Subcutaneous abdominal adipose tissue (tissue), 5 donors: ENCODE results near the gene INPP5D.

Experiments
- H3K27ac ChIP-seq: one replicate; pipeline ENCODE4 v1.7.0; 2013; ENCODE audit warnings: low read depth, mild to moderate bottlenecking, inconsistent platforms, low read length, moderate library complexity
- H3K27me3 ChIP-seq, 5 donors: one replicate each; pipeline ENCODE4 v1.7.0; 2013; ENCODE audit warnings: low read length in 5 of 5, inconsistent platforms in 1 of 5; ENCODE audit not compliant: control insufficient read depth in 5 of 5, insufficient read depth in 4 of 5
- H3K36me3 ChIP-seq, 5 donors: one replicate each; pipeline ENCODE4 v1.7.0; 2013; ENCODE audit warnings: low read length in 5 of 5; ENCODE audit not compliant: control insufficient read depth in 5 of 5, insufficient read depth in 5 of 5
- H3K4me1 ChIP-seq, 5 donors: one replicate each; pipeline ENCODE4 v1.7.0; 2013; ENCODE audit warnings: low read length in 5 of 5, mild to moderate bottlenecking in 3 of 5, moderate library complexity in 1 of 5; ENCODE audit not compliant: control insufficient read depth in 5 of 5, insufficient read depth in 5 of 5
- H3K4me3 ChIP-seq, 5 donors: one replicate each; pipeline ENCODE4 v1.7.0; 2013; ENCODE audit warnings: low read length in 5 of 5, low read depth in 1 of 5
- H3K9ac ChIP-seq, 5 donors: one replicate each; pipeline ENCODE4 v1.7.0; 2013; ENCODE audit warnings: low read length in 5 of 5, mild to moderate bottlenecking in 4 of 5, moderate library complexity in 3 of 5
- H3K9me3 ChIP-seq, 5 donors: one replicate each; pipeline ENCODE4 v1.7.0; 2013; ENCODE audit warnings: low read length in 5 of 5; ENCODE audit not compliant: control insufficient read depth in 5 of 5
- donor health status: healthy.
- donor health status: healthy.
- donor health status: healthy.
- donor health status: healthy.
- donor health status: healthy.

The INPP5D gene

GRCh38 chr2:233218836-233219235 is 158.7 kb downstream of the INPP5D start:
- no peaks in the 10 kb centered on the region for H3K9me3 ChIP-seq
- H3K27me3 ChIP-seq, result no peaks in the 10 kb centered on the region
- no peak overlapping the region for H3K9ac ChIP-seq
- no peaks in the 10 kb centered on the region for H3K36me3 ChIP-seq
- H3K4me1 ChIP-seq, result no peaks in the 10 kb centered on the region
- no peak overlapping the region for H3K4me3 ChIP-seq
- H3K27ac ChIP-seq, result no peak overlapping the region

GRCh38 chr2:233219848-233220247 is 159.7 kb downstream of the INPP5D start:
- H3K4me3 ChIP-seq, result no peak overlapping the region
- H3K36me3 ChIP-seq, result no peaks in the 10 kb centered on the region
- H3K9ac ChIP-seq, result no peak overlapping the region
- no peaks in the 10 kb centered on the region for H3K9me3 ChIP-seq
- H3K27ac ChIP-seq, result no peak overlapping the region
- peaks cover 0 to under 1% (median 0%) of the 10 kb centered on the region in 5 donors for H3K27me3 ChIP-seq
- no peaks in the 10 kb centered on the region for H3K4me1 ChIP-seq

- Histone ChIP-seq H3K27me3 (peaks cover 0 to 2% (median 0%) of the 10 kb centered on the region in 5 donors), H3K4me3 (no peak overlapping the region), H3K27ac (no peak overlapping the region), H3K9me3 (peaks cover 0 to 2% (median 0%) of the 10 kb centered on the region in 5 donors), H3K4me1 (no peaks in the 10 kb centered on the region), H3K36me3 (no peaks in the 10 kb centered on the region), H3K9ac (no peak overlapping the region)
Measured at GRCh38 chr2:233221378-233222063, 161.4 kb downstream of the INPP5D start.

GRCh38 chr2:233223059-233223894 is 163.1 kb downstream of the INPP5D start:
- H3K4me1 ChIP-seq, result no peaks in the 10 kb centered on the region
- no peak overlapping the region for H3K27ac ChIP-seq
- H3K9me3 ChIP-seq, result peaks cover 0 to 2% (median 0%) of the 10 kb centered on the region in 5 donors
- H3K27me3 ChIP-seq, result peaks cover 0 to 2% (median 0%) of the 10 kb centered on the region in 5 donors
- H3K9ac ChIP-seq, result no peak overlapping the region
- H3K4me3 ChIP-seq, result no peak overlapping the region
- no peaks in the 10 kb centered on the region for H3K36me3 ChIP-seq

GRCh38 chr2:233225230-233226068 is 165.3 kb downstream of the INPP5D start:
- no peak overlapping the region for H3K4me3 ChIP-seq
- H3K9ac ChIP-seq, result no peak overlapping the region
- H3K4me1 ChIP-seq, result peaks cover 0 to 2% (median 0%) of the 10 kb centered on the region in 5 donors
- H3K27me3 ChIP-seq, result peaks cover 0 to 2% (median 0%) of the 10 kb centered on the region in 5 donors
- peaks cover 0 to 2% (median 0%) of the 10 kb centered on the region in 5 donors for H3K9me3 ChIP-seq
- no peak overlapping the region for H3K27ac ChIP-seq
- no peaks in the 10 kb centered on the region for H3K36me3 ChIP-seq

- Histone ChIP-seq H3K27ac (no peak overlapping the region), H3K9me3 (peaks cover 0 to 2% (median 0%) of the 10 kb centered on the region in 5 donors), H3K36me3 (no peaks in the 10 kb centered on the region), H3K9ac (no peak overlapping the region), H3K4me1 (peaks cover 0 to 2% (median 0%) of the 10 kb centered on the region in 5 donors), H3K4me3 (no peak overlapping the region), H3K27me3 (peaks cover 0 to 2% (median 0%) of the 10 kb centered on the region in 5 donors)
Measured at GRCh38 chr2:233226511-233227031, 166.4 kb downstream of the INPP5D start.

- no peak overlapping the region for H3K27ac ChIP-seq
- H3K9ac ChIP-seq, result no peak overlapping the region
- H3K9me3 ChIP-seq, result peaks cover 0 to 2% (median 0%) of the 10 kb centered on the region in 5 donors
- H3K36me3 ChIP-seq, result no peaks in the 10 kb centered on the region
- H3K27me3 ChIP-seq, result peaks cover 0 to 2% (median 0%) of the 10 kb centered on the region in 5 donors
- H3K4me3 ChIP-seq, result no peak overlapping the region
- H3K4me1 ChIP-seq, result peaks cover 0 to 2% (median 0%) of the 10 kb centered on the region in 5 donors
Measured at GRCh38 chr2:233227346-233227978, 167.3 kb downstream of the INPP5D start.

- peaks cover 0 to 2% (median 0%) of the 10 kb centered on the region in 5 donors for H3K4me1 ChIP-seq
- peaks cover 0 to 2% (median 0%) of the 10 kb centered on the region in 5 donors for H3K27me3 ChIP-seq
- H3K9ac ChIP-seq, result no peak overlapping the region
- peaks cover 0 to 2% (median 0%) of the 10 kb centered on the region in 5 donors for H3K9me3 ChIP-seq
- H3K27ac ChIP-seq, result no peak overlapping the region
- no peaks in the 10 kb centered on the region for H3K36me3 ChIP-seq
- H3K4me3 ChIP-seq, result no peak overlapping the region
Measured at GRCh38 chr2:233228376-233228775, 168.2 kb downstream of the INPP5D start.

GRCh38 chr2:233233618-233234230 is 173.6 kb downstream of the INPP5D start:
- H3K4me1 ChIP-seq, result peaks cover 0 to under 1% (median 0%) of the 10 kb centered on the region in 5 donors
- peaks cover 0 to 4% (median 0%) of the 10 kb centered on the region in 5 donors for H3K9me3 ChIP-seq
- H3K27me3 ChIP-seq, result no peaks in the 10 kb centered on the region
- no peaks in the 10 kb centered on the region for H3K36me3 ChIP-seq
- no peak overlapping the region for H3K9ac ChIP-seq
- no peak overlapping the region for H3K4me3 ChIP-seq
- H3K27ac ChIP-seq, result no peak overlapping the region
